ENCODE measurements around the gene GTF2A1L. TPM values are rescaled to one million over a fixed set of nuclear protein-coding genes. Genes with fewer than 3 reads are reported as not detected.

Gene GTF2A1L
- total RNA-seq, 1 donor from 2014 or later, result not detected

GRCh38 chr2:48728840-48729239, 111.2 kb downstream of the GTF2A1L start:
- intact Hi-C loops (cut with micrococcal nuclease), result no loop called here

Other genes with a start within 250 kb of the GTF2A1L start
- gene PPP1R21, start 177.1 kb upstream of the GTF2A1L start, total RNA-seq, result 27.8 and 37.6 TPM in 2 replicates
- 1.5 and 1.6 TPM in 2 replicates for gene STON1, start 87.7 kb upstream of the GTF2A1L start, total RNA-seq
- gene LHCGR, start 137.9 kb downstream of the GTF2A1L start, total RNA-seq, result not detected in 2 replicates